HG03558 (cell line): Measurements from ENCODE around the gene PRX.
A peak's percentile ranks its signal among the peaks of the same experiment; 100 is the strongest.
"Not testable (repeated sequence)": the region's sequence is repeated elsewhere in the genome, so short reads cannot be mapped to it uniquely, and the experiment has no call there.

Source experiments
- ATAC-seq: cut with Tn5 transposase; IDR thresholded peaks from one replicate; pipeline ENCODE4 v1.9.1; 2021; ENCODE audit warnings: moderate number of reproducible peaks; ENCODE audit not compliant: unreplicated experiment; ENCODE audit errors: extremely low read depth

The PRX gene

GRCh38 chr19:40413291-40413845 lies at the start of gene PRX:
PRX (minus strand) TSS chr19:40413378; CDS start chr19:40407932, 5,446 bp downstream.
- no peak for ATAC-seq

GRCh38 chr19:40461669-40462221 lies 48.6 kb upstream of the PRX start:
- ATAC-seq: no peak

GRCh38 chr19:40460185-40460584 lies 47.0 kb upstream of the PRX start:
- ATAC-seq: no peak

- no peak for ATAC-seq
Measured at GRCh38 chr19:40458597-40458974, 45.4 kb upstream of the PRX start.

GRCh38 chr19:40457953-40458596 lies 44.9 kb upstream of the PRX start:
- ATAC-seq: no peak

GRCh38 chr19:40457048-40457447 lies 43.9 kb upstream of the PRX start:
- ATAC-seq: no peak

GRCh38 chr19:40453943-40454342 lies 40.8 kb upstream of the PRX start:
- not testable (repeated sequence) for ATAC-seq

- ATAC-seq: no peak
Measured at GRCh38 chr19:40453151-40453735, 40.1 kb upstream of the PRX start.

- no peak for ATAC-seq
Measured at GRCh38 chr19:40452016-40452415, 38.8 kb upstream of the PRX start.

GRCh38 chr19:40450664-40451063 lies 37.5 kb upstream of the PRX start:
- ATAC-seq: no peak

- no peak for ATAC-seq
Measured at GRCh38 chr19:40449506-40449905, 36.3 kb upstream of the PRX start.

- no peak for ATAC-seq
Measured at GRCh38 chr19:40446263-40446784, 33.1 kb upstream of the PRX start.

- ATAC-seq: no peak
Measured at GRCh38 chr19:40445780-40446262, 32.6 kb upstream of the PRX start.

GRCh38 chr19:40444825-40445312 lies 31.7 kb upstream of the PRX start:
- no peak for ATAC-seq

GRCh38 chr19:40444000-40444824 lies 31.0 kb upstream of the PRX start, which contains the start of gene SERTAD3:
SERTAD3 (minus strand) TSS chr19:40444335; CDS start chr19:40442080, 2,255 bp downstream.
- ATAC-seq: peak; percentile 38

- ATAC-seq: peak; percentile 49
Measured at GRCh38 chr19:40443131-40443999, 30.2 kb upstream of the PRX start.

- ATAC-seq: no peak
Measured at GRCh38 chr19:40442328-40443130, 29.4 kb upstream of the PRX start.

- no peak for ATAC-seq
Measured at GRCh38 chr19:40441719-40442253, 28.6 kb upstream of the PRX start.
